Stomach (tissue), 4 donors: ENCODE measurements around the gene METTL3.

Source experiments
- CTCF ChIP-seq, 7 experiments: fragments of 450-650 bp in 4 of 7; fragments of 200-600 bp in 3 of 7; sonication (generic) in 3 of 7; IDR thresholded peaks; one replicate each; pipeline ENCODE4 v1.5.1; 2016 to 2019; ENCODE audit warnings: antibody characterized with exemption in 7 of 7, control low read depth in 2 of 7, mild to moderate bottlenecking in 1 of 7
- EP300 ChIP-seq: sonication (generic); formaldehyde crosslinking; IDR thresholded peaks from one replicate; pipeline ENCODE4 v1.6.1; 2017; ENCODE audit warnings: antibody characterized with exemption
- POLR2A ChIP-seq, 4 donors: fragments of 450-650 bp; IDR thresholded peaks; one replicate each; pipeline ENCODE4 v1.6.1; 2016; ENCODE audit warnings: antibody characterized with exemption in 4 of 4, control low read depth in 2 of 4, mild to moderate bottlenecking in 1 of 4, moderate library complexity in 1 of 4

- no peak for TF ChIP-seq POLR2A (IDR thresholded peaks at IDR 0.05)
- TF ChIP-seq EP300: no peak
- TF ChIP-seq CTCF (IDR thresholded peaks at IDR 0.05): no peak
These were observed 16.0 kb downstream of the METTL3 start for GRCh38 chr14:21494902-21495762.
